GM19351 (cell line): ENCODE results near the gene TECR.
"Not testable (repeated sequence)": the region's sequence is repeated elsewhere in the genome, so short reads cannot be mapped to it uniquely, and the experiment has no call there.

Source experiments
- ATAC-seq: cut with Tn5 transposase; IDR thresholded peaks from one replicate; pipeline ENCODE4 v1.9.1; 2021; ENCODE audit warnings: mild to moderate bottlenecking, moderate library complexity; ENCODE audit not compliant: unreplicated experiment

Gene TECR

GRCh38 chr19:14533450-14533849 lies 4.1 kb downstream of the TECR start:
- ATAC-seq, result no peak

DNA sequence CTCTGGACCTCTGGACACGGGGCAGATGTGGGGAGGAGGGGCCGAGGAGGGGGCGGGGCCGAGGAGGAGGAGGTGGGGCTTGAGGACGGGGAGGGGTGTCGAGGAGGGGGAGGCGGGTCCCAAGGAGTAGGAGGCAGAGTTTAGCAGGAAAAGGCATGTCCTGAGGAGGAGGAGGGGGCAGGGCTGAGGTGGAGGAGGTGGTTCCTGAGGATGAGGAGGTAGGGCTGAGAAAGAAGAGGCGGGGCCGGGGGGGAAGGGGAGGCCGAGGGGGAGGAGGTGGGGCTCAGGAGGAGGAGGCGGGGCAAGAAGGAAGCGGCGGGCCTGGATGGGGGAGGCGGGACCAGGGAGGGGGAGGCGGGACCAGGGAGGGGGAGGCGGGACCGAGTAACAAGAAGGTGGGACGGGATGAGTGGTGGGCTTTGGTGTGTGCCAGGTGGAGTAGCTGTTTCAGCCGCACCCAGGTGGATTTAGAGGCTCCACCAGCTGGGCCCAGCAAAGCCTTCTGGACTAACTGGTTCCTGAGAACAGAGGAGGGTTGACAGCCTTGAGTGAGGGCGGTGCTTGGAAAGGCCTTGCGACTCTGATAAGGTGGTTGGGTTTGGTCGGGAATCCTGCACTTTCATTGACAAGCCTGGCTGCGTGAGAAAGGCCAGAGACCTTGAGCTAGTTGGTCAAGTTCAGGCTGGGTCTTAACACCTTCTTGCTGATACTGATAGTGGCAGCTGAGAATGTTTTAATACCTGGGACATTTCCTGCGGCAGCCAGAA lies 7.7 kb downstream of the TECR start:
- no peak for ATAC-seq

GRCh38 chr19:14540741-14541525 lies 11.5 kb downstream of the TECR start:
- ATAC-seq, result no peak

GRCh38 chr19:14541979-14542378 lies 12.6 kb downstream of the TECR start:
- not testable (repeated sequence) for ATAC-seq

GRCh38 chr19:14542711-14543328 lies 13.4 kb downstream of the TECR start:
- ATAC-seq, result no peak

GRCh38 chr19:14544047-14544446 lies 14.7 kb downstream of the TECR start:
- ATAC-seq, result no peak

DNA sequence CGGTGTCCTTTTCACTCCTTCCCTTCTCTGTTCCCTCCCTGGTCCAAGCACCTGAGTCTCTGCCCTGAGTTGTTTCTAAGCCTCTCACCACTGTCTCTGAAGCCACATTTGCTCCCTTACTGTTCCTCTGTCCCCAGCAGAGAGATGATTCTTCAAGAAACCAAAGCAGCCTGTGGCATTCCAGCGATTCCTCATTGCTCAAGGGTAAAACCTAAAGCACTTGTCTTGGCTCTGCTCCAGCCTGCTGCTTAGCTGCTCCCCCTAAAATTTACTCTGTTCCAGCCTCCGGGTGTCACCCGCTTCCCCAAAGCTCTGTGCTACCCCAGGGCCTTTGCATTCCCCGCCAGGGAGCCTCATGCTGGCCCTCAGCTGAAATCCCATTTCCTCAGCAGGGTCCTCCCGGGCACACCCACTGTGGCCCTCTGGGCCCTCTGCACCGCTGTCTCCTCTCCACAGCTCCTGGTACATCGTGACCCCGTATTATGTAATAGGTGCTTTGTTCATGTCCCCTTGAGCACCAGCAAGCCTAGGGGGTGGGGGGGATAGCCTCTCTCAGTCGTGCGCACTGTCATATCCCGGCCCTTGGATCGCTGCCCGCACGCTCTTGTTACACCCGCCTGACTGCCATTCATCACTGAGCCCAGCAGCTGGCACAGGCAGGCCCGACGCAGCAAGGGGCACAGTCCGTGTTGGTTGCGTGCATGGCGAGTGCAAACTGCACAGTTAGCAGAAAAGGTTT lies 15.8 kb downstream of the TECR start:
- no peak for ATAC-seq

- ATAC-seq, result no peak
Observed at GRCh38 chr19:14545716-14546082, 16.3 kb downstream of the TECR start.

DNA sequence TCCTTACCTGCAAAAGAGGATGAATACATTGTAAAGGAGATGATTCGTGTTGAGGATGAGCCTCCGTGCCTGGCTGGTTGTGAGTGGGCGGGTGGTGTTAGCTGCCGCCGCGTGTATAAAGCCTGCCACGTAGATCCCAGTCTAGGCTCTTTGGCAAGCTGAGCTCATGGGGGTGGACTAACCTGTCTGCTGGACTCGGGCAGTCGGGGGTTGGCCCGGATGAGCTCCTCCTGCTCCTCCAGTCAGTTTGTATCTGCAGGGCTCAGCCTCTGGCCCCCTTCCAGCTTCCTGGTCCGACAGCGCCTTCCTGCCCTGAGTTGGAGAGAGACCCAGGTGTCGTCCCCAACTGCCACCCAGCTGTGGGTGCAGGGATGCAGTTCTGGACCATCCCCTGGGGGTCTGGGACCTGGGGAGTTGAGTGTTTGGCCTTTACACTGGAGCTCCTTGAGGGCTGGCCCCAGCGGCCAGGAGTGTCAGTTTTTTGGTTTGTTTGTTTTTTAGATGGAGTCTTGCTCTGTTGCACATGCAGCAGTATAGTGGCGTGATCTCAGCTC lies 20.9 kb downstream of the TECR start:
- no peak for ATAC-seq

DNA sequence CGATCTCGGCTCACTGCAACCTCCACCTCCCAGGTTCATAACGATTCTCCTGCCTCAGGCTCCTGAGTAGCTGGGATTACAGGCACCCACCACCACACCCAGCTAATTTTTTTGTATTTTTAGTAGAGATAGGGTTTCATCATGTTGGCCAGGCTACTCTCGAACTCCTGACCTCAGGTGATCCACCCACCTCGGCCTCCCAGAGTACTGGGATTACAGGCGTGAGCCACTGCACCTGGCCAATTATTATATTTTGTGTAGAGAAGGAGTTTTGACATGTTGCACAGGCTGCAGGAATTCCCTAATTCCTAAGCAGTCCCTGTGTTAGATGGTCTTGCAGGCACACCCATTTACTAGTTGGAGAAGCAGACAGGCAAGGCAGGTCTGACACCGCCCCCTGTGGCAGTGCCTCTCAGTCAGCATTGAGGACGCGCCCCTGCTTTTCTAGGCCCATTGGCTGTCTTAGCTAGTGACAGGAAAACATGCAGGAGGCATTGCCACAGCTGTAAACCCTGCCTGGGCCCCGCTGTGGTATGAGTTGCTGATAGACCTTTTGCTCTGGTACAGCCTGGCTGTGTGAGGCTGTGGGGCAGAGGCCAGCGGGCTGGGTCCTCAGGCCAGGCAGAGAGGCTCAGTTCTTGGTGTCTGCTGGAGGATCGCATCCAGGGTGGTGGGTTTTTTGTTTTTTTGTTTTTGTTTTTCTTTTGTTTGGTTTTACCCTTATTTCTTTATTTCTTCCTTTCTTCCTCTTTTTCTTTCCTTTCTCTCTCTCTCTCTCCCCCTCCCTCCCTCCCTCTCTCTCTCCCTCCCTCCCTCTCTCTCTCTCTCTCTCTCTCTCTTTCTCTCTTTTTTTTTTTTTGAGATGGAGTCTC lies 22.0 kb downstream of the TECR start:
- not testable (repeated sequence) for ATAC-seq

DNA sequence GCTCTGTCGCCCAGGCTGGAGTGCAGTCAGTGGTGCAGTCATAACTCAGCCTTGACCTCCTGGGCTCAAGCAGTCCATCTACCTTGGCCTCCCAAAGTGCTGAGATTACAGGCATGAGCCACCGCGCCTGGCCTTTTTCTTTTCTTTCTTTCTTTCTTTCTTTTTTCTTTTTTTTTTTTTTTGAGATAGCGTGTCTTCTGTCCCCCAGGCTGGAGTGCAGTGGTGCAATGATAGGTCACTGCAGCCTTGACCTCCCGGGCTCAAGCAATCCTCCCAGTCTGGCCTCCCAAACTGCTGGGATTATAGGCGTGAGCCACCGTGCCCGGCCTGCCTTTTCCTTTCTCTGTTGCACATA lies 22.6 kb downstream of the TECR start:
- not testable (repeated sequence) for ATAC-seq

GRCh38 chr19:14553042-14553938 lies 23.9 kb downstream of the TECR start:
- ATAC-seq, result no peak

GRCh38 chr19:14553939-14554243 lies 24.5 kb downstream of the TECR start:
- no peak for ATAC-seq

DNA sequence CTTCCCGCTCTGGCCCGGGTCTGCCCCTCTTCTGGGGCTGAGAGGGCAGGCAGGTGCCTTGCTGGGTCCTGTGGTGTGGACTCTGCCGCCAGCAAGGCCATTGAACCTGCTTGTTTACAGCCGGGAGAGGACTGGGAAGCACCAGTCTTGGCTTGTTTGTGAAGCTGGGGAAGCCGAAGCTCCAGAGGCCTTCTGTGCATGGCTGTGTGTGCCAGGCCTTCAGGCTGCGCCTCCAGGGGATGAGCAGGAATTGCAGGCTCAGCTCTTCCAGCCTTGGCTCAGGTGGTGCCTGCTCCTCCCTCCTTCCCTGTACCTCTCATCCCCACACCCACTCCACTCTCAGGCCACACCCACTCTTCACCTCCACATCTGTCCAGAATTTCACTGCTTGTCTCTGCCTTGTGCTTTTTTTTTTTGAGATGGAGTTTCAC lies 25.0 kb downstream of the TECR start:
- ATAC-seq, result no peak

DNA sequence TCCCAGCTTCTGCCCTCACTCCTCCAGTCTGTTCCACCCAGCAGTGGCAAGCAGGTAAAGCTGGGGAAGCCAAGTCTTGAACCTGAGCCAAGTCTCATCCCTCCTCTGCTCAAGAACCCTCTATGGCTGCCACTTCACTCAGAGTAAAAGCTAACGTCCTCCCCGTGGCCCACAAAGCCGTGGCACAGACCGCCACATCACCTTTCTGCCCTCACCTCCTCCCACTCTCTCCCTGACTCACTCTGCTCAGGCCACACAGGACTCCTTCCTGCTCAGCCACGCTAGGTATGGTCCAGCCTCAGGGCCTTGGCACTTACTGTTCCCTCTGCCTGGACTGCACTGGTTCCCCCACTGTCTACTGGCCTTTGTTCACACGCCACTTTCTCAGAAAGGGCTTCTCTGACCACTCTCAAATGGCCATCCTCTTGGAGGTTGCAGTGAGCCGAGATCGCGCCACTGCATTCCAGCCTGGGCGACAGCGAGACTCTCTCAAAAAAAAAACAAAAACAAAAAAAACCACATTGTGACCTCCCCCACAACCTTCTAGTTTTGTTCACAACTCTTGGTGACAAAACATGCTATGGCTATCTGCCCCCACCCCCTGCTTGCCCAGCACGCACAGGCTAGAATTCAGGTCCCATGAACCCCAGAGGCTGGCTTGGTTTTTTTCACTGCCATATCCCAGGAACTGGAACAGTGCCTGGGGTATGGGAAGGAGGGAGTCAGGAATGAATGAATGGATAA lies 26.7 kb downstream of the TECR start:
- ATAC-seq, result no peak

DNA sequence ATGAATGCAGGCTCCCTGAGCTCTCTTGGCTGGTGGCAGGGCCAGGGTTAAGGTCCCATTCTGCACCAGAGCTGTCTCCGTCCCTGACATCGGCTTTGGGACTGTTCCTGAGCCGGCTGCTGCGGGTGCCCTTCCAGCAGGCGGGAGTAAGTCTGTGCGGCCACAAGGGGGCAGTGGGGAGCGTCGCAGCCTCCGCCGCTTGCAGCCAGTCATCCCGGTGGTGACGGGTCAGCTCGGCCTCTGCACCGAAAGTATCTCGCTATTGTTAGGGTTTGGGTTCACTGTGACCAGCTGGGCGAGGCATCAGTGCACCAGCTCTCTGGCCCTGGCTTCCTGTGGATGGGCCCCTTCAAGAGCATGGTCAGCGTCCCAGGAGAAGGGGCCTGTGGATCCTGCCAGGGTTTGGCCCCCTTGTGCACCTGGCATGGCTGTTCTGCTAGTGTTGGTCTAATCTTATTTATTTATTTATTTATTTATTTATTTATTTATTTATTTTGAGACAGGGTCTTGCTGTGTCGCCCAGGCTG lies 27.3 kb downstream of the TECR start:
- peak; percentile 45 for ATAC-seq

DNA sequence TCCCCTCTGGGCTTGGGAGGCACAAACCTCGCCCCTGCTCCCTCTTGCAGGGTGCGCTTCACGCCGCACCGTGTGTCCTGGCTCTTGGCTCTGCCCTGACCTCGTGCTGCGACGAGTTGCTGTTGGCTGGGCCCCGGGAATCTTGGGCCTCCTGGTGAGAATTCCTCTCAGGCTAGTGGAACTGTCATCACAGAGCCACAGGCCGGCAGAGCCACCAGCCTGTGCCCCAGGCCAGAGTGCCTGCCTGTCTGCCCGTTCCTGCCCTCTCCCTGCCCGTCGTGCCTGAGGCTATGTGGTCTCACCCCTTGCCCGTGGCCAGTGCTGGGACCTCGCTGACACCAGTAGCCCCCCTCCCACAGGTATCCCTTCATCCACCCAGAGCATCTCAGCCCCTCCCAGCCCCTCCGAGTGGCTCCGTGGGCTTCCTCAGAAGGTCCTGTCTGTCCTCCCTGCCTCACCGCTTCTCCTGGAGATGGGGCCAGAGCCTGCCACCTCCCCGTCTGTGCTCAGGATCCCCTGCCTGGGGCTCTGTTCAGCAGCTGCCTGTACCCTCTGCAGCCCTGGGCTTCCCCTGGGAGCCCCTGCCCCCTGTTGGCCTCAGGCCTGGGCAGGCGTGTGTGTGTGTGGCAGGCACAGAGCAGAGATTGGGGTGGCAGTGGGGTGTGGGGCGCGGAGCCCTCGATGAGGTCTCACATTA lies 29.1 kb downstream of the TECR start:
- ATAC-seq, result no peak
